ENCODE measurements around the gene MLNR.

The MLNR gene

DNA sequence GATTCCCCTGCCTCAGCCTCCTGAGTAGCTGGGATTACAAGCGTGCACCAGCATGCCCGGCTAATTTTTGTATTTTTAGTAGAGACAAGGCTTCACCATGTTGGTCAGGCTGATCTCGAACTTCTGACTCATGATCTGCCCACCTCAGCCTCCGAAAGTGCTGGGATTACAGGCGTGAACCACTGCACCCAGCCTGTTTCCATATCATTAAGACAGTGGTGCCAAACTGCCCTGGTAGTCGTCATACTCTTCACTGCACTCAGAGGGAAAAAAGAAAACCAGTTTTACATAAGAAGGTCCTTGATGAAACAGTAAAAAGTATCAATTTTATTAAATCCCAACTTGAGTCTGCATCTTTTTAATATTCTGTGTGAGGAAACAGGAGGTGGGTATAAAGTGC lies 42.5 kb downstream of the MLNR start:
- in situ Hi-C loops (cut with HindIII; ENCODE audit: low pct_unique_long_range_greater_than_20kb, low sequenced_read_pairs) = no loop called here
- no peak for TF ChIP-seq JUND (IDR thresholded peaks at IDR 0.05; ENCODE audit: low read depth)
- DNase-seq (ENCODE audit: low read depth in 1 of 2, low spot score in 1 of 2) = no peak

DNA sequence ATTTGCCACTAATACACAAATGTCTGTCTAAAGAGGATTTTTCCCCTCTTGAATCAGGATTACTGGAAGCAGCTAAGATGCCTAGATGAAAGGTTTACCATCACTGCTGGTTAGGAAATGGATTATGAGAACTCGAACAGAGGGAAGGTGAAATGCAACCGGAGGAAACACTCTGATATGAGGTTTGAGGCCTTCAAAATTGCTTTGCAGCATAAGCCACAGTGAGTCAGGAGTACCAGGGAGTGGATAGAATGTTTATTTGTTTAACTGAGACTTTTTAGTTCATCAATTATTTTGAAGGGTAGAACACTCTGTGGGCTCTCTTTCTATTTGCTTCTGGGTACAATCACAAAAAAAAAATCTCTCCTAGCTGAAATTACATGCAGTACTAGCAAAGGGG lies 45.7 kb downstream of the MLNR start:
- DNase-seq (ENCODE audit: low read depth in 1 of 2, low spot score in 1 of 2) = no peak
- in situ Hi-C loops (cut with HindIII; ENCODE audit: low pct_unique_long_range_greater_than_20kb, low sequenced_read_pairs) = no loop called here
- no peak for TF ChIP-seq JUND (IDR thresholded peaks at IDR 0.05; ENCODE audit: low read depth)

DNA sequence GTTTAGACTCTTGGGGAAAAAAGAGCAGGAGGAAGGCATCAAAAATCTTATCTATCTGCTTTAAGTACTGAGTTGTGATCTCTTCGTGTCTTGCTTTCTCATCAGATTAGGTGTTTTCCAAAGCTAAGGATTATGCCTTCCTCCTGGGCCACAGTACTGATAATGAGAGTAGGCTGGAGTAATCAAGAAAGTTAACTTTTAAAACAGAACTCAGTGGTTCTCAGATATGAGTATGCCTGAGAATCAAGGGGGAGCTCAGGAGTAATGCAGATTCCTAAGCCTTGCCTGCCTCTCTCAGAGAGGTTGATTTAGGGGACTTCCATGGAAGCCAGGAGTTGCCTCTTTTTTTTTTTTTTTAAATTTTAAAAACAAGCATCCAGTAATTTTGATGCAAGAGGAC lies 51.1 kb downstream of the MLNR start:
- no peak for TF ChIP-seq JUND (IDR thresholded peaks at IDR 0.05; ENCODE audit: low read depth)
- DNase-seq (ENCODE audit: low read depth in 1 of 2, low spot score in 1 of 2) = no peak
- in situ Hi-C loops (cut with HindIII; ENCODE audit: low pct_unique_long_range_greater_than_20kb, low sequenced_read_pairs) = no loop called here
